Stomach (tissue), 4 donors: Measurements from ENCODE around the gene ANXA2.

ENCODE experiments used
- CTCF ChIP-seq, 7 experiments: fragments of 450-650 bp in 4 of 7; fragments of 200-600 bp in 3 of 7; sonication (generic) in 3 of 7; IDR thresholded peaks; one replicate each; pipeline ENCODE4 v1.5.1; 2016 to 2019; ENCODE audit warnings: antibody characterized with exemption in 7 of 7, control low read depth in 2 of 7, mild to moderate bottlenecking in 1 of 7
- EP300 ChIP-seq: sonication (generic); formaldehyde crosslinking; IDR thresholded peaks from one replicate; pipeline ENCODE4 v1.6.1; 2017; ENCODE audit warnings: antibody characterized with exemption
- POLR2A ChIP-seq, 4 donors: fragments of 450-650 bp; IDR thresholded peaks; one replicate each; pipeline ENCODE4 v1.6.1; 2016; ENCODE audit warnings: antibody characterized with exemption in 4 of 4, control low read depth in 2 of 4, mild to moderate bottlenecking in 1 of 4, moderate library complexity in 1 of 4

- no peak for TF ChIP-seq POLR2A (IDR thresholded peaks at IDR 0.05)
- TF ChIP-seq CTCF (IDR thresholded peaks at IDR 0.05): no peak
- TF ChIP-seq EP300: no peak
Measured at GRCh38 chr15:60372756-60373155, 25.0 kb downstream of the ANXA2 start.
